Frontal cortex (tissue), 4 donors: Measurements from ENCODE around the gene PADI1. TPM values are rescaled to one million over a fixed set of nuclear protein-coding genes. Genes with fewer than 3 reads are reported as not detected.
"Not testable (repeated sequence)": the region's sequence is repeated elsewhere in the genome, so short reads cannot be mapped to it uniquely, and the experiment has no call there.

Experiments
- DNase-seq, 2 donors: peaks; one replicate each; pipeline ENCODE4 v3.0.0; 2012; ENCODE audit warnings: low spot score in 2 of 2
- FAIRE-seq: peaks from 2 replicates; lab custom pipeline; 2012; peaks lifted over from hg19 to GRCh38; lab: Jason Lieb, UNC
- total RNA-seq: library from RNA; depleted of rRNA; stranded (reverse); fragments of >200 nt; gene quantifications from one replicate; pipeline ENCODE4 v1.2.3, GENCODE V29; 2014
- donor health status: control.
- donor health status: control.
- donor health status: control.

Gene PADI1
- total RNA-seq, 1 donor from 2014 or later, result not detected

- DNase-seq (no peak), FAIRE-seq (no peak)
Observed at GRCh38 chr1:17235135-17235885, 30.4 kb downstream of the PADI1 start.

GRCh38 chr1:17236779-17237560 is 32.0 kb downstream of the PADI1 start:
- FAIRE-seq (no peak), DNase-seq (peak; percentile 76 to 86)

- no peak for DNase-seq
- FAIRE-seq, result no peak
Observed at GRCh38 chr1:17237561-17237903, 32.6 kb downstream of the PADI1 start.

- DNase-seq (peak; percentile 55 to 60), FAIRE-seq (no peak)
Observed at GRCh38 chr1:17239420-17239819, 34.5 kb downstream of the PADI1 start.

- not testable (repeated sequence) for DNase-seq, FAIRE-seq
Observed at GRCh38 chr1:17241011-17241779, 36.3 kb downstream of the PADI1 start.

GRCh38 chr1:17241780-17242074 is 36.8 kb downstream of the PADI1 start:
- FAIRE-seq, DNase-seq: not testable (repeated sequence)

- no peak for DNase-seq
- no peak for FAIRE-seq
Observed at GRCh38 chr1:17243274-17243673, 38.3 kb downstream of the PADI1 start.

- DNase-seq, result no peak
- FAIRE-seq, result no peak
Observed at GRCh38 chr1:17244821-17245740, 40.2 kb downstream of the PADI1 start.

- DNase-seq (no peak), FAIRE-seq (no peak)
Observed at GRCh38 chr1:17245816-17246325, 40.9 kb downstream of the PADI1 start.

- no peak for FAIRE-seq
- DNase-seq, result no peak
Observed at GRCh38 chr1:17246971-17247370, 42.0 kb downstream of the PADI1 start.

GRCh38 chr1:17248781-17249180 is 43.9 kb downstream of the PADI1 start, which contains the start of gene PADI3:
TSS of gene PADI3 (plus strand) at chr1:17249098. CDS start at chr1:17249138, 40 bp downstream.
- DNase-seq, result no peak
- no peak for FAIRE-seq

- no peak for FAIRE-seq
- no peak for DNase-seq
Observed at GRCh38 chr1:17250601-17251000, 45.7 kb downstream of the PADI1 start.

- DNase-seq, result no peak
- FAIRE-seq, result no peak
Observed at GRCh38 chr1:17251246-17251645, 46.3 kb downstream of the PADI1 start.

- no peak for FAIRE-seq
Observed at GRCh38 chr1:17251701-17252376, 46.9 kb downstream of the PADI1 start.

GRCh38 chr1:17255336-17255735 is 50.4 kb downstream of the PADI1 start:
- no peak for FAIRE-seq

More at GRCh38 chr1:17251701-17252376, 46.9 kb downstream of the PADI1 start:
- DNase-seq, result no peak

GRCh38 chr1:17258116-17258757 is 53.3 kb downstream of the PADI1 start:
- FAIRE-seq, result no peak
- DNase-seq, result no peak

More at GRCh38 chr1:17255336-17255735, 50.4 kb downstream of the PADI1 start:
- no peak for DNase-seq

- DNase-seq (no peak), FAIRE-seq (no peak)
Observed at GRCh38 chr1:17258758-17259130, 53.8 kb downstream of the PADI1 start.

GRCh38 chr1:17259233-17259873 is 54.4 kb downstream of the PADI1 start:
- FAIRE-seq (no peak), DNase-seq (no peak)
